CD4-positive, CD25-positive, alpha-beta regulatory T cell (primary cell): ENCODE data around the gene SLC22A25. TPM values are rescaled to one million over a fixed set of nuclear protein-coding genes. Genes with fewer than 3 reads are reported as not detected.
"Not testable (repeated sequence)": the region's sequence is repeated elsewhere in the genome, so short reads cannot be mapped to it uniquely, and the experiment has no call there.

Experiments used
- ATAC-seq, 2 donors: fragments of 150-1000 bp; cut with Tn5 transposase; one replicate each; pipeline ENCODE4 v1.10.0; 2021; ENCODE audit warnings: low read depth in 2 of 2, moderate number of reproducible peaks in 2 of 2, moderate library complexity in 1 of 2
- DNase-seq, 3 donors: peaks; one replicate each; pipeline versions ENCODE4 v3.0.0 to v3.0.0-alpha.2; 2012 to 2022; ENCODE audit warnings: mixed read lengths in 1 of 3
- H3K27ac ChIP-seq: one replicate; pipeline ENCODE4 v1.7.0; 2013; ENCODE audit warnings: mild to moderate bottlenecking, low read length; ENCODE audit not compliant: insufficient read depth, poor library complexity, severe bottlenecking
- H3K27me3 ChIP-seq: one replicate; pipeline ENCODE4 v1.7.0; 2013; ENCODE audit warnings: low read length; ENCODE audit not compliant: control insufficient read depth, insufficient read depth
- H3K36me3 ChIP-seq: one replicate; pipeline ENCODE4 v1.7.0; 2013; ENCODE audit warnings: mild to moderate bottlenecking, low read length, moderate library complexity; ENCODE audit not compliant: control insufficient read depth, insufficient read depth
- H3K4me1 ChIP-seq: 2 replicates; pipeline ENCODE4 v1.7.0; 2013; ENCODE audit warnings: mild to moderate bottlenecking, low read length; ENCODE audit not compliant: insufficient read depth, control insufficient read depth, poor library complexity, severe bottlenecking
- H3K4me3 ChIP-seq: one replicate; pipeline ENCODE4 v1.7.0; 2013; ENCODE audit warnings: low read depth, mild to moderate bottlenecking, low read length, moderate library complexity
- H3K9me3 ChIP-seq, 2 experiments: 1 replicate in 1 of 2; 2 replicates in 1 of 2; pipeline ENCODE4 v1.7.0; 2013; ENCODE audit warnings: low read length in 2 of 2, mild to moderate bottlenecking in 1 of 2, moderate library complexity in 1 of 2; ENCODE audit not compliant: control insufficient read depth in 2 of 2
- H3K27ac Mint-ChIP-seq, 3 donors: one replicate each; pipeline ENCODE4 v1.8.0; 2020 to 2022; ENCODE audit warnings: mild to moderate bottlenecking in 3 of 3, mixed read lengths in 3 of 3, moderate library complexity in 2 of 3
- H3K27me3 Mint-ChIP-seq: one replicate; pipeline ENCODE4 v1.8.0; 2022; ENCODE audit warnings: mild to moderate bottlenecking, mixed read lengths
- H3K36me3 Mint-ChIP-seq: one replicate; pipeline ENCODE4 v1.8.0; 2020; ENCODE audit warnings: mixed read lengths
- H3K4me1 Mint-ChIP-seq, 4 donors: one replicate each; pipeline ENCODE4 v1.8.0; 2020 to 2022; ENCODE audit warnings: mixed read lengths in 4 of 4, mild to moderate bottlenecking in 1 of 4
- H3K4me3 Mint-ChIP-seq, 4 donors: one replicate each; pipeline ENCODE4 v1.8.0; 2020 to 2022; ENCODE audit warnings: mild to moderate bottlenecking in 4 of 4, mixed read lengths in 4 of 4, moderate library complexity in 3 of 4
- H3K9me3 Mint-ChIP-seq, 7 donors: one replicate each; pipeline ENCODE4 v1.8.0; 2020 to 2022; ENCODE audit warnings: mixed read lengths in 7 of 7, mild to moderate bottlenecking in 3 of 7, moderate library complexity in 2 of 7
- polyA plus RNA-seq, 4 donors: library from polyadenylated mRNA; unstranded; fragments of 300-500 nt; fragmentation: Illumina TruSeq; gene quantifications; one replicate each; pipeline ENCODE4 v1.2.3, GENCODE V29; 2021
- total RNA-seq: library from RNA; stranded (reverse); gene quantifications from one replicate; pipeline ENCODE4 v1.2.3, GENCODE V29; 2022

SLC22A25 gene
- total and polyA plus RNA-seq, 5 donors from 2014 or later, result not detected

GRCh38 chr11:63262547-63262946 is 19.1 kb upstream of the SLC22A25 start:
- no peak overlapping the region for H3K27ac Mint-ChIP-seq
- DNase-seq, result no peak
- peaks cover 0 to 3% (median 0%) of the 10 kb centered on the region in 7 donors for H3K9me3 Mint-ChIP-seq
- Histone ChIP-seq H3K36me3 (no peaks in the 10 kb centered on the region), H3K27ac (no peak overlapping the region), H3K4me1 (no peaks in the 10 kb centered on the region), H3K27me3 (no peaks in the 10 kb centered on the region), H3K4me3 (no peak overlapping the region), H3K9me3 (no peaks in the 10 kb centered on the region)
- no peak for ATAC-seq
- H3K4me1 Mint-ChIP-seq, result peaks cover 0 to 3% (median 0%) of the 10 kb centered on the region in 4 donors
- peaks cover 20% of the 10 kb centered on the region for H3K27me3 Mint-ChIP-seq
- H3K36me3 Mint-ChIP-seq, result no peaks in the 10 kb centered on the region
- H3K4me3 Mint-ChIP-seq, result no peak overlapping the region

GRCh38 chr11:63251312-63251711 is 7.9 kb upstream of the SLC22A25 start:
- Histone ChIP-seq H3K4me3 (no peak overlapping the region), H3K9me3 (no peaks in the 10 kb centered on the region), H3K36me3 (no peaks in the 10 kb centered on the region), H3K27ac (no peak overlapping the region), H3K27me3 (peaks cover 7% of the 10 kb centered on the region), H3K4me1 (no peaks in the 10 kb centered on the region)
- Mint-ChIP-seq H3K9me3 (peaks cover 0 to 5% (median 0%) of the 10 kb centered on the region in 7 donors), H3K27me3 (peaks cover 28% of the 10 kb centered on the region), H3K36me3 (no peaks in the 10 kb centered on the region), H3K4me3 (no peak overlapping the region), H3K27ac (no peak overlapping the region), H3K4me1 (peaks cover 0 to 3% (median 0%) of the 10 kb centered on the region in 4 donors)
- DNase-seq (no peak), ATAC-seq (no peak)

GRCh38 chr11:63250162-63251050 is 7.0 kb upstream of the SLC22A25 start:
- peaks cover 8% of the 10 kb centered on the region for H3K27me3 ChIP-seq
- H3K4me3 ChIP-seq, result no peak overlapping the region
- no peak overlapping the region for H3K27ac ChIP-seq
- no peak for DNase-seq
- Mint-ChIP-seq H3K4me3 (no peak overlapping the region), H3K4me1 (peaks cover 0 to 3% (median 0%) of the 10 kb centered on the region in 4 donors), H3K27me3 (peaks cover 32% of the 10 kb centered on the region), H3K9me3 (peaks cover 0 to 5% (median 0%) of the 10 kb centered on the region in 7 donors), H3K27ac (no peak overlapping the region), H3K36me3 (no peaks in the 10 kb centered on the region)
- no peaks in the 10 kb centered on the region for H3K4me1 ChIP-seq
- H3K36me3 ChIP-seq, result no peaks in the 10 kb centered on the region
- no peak for ATAC-seq
- no peaks in the 10 kb centered on the region for H3K9me3 ChIP-seq

GRCh38 chr11:63248966-63249365 is 5.6 kb upstream of the SLC22A25 start:
- peaks cover 0 to 5% (median 0%) of the 10 kb centered on the region in 7 donors for H3K9me3 Mint-ChIP-seq
- no peak overlapping the region for H3K27ac ChIP-seq
- H3K36me3 Mint-ChIP-seq, result no peaks in the 10 kb centered on the region
- ATAC-seq (no peak), DNase-seq (no peak)
- H3K27ac Mint-ChIP-seq, result no peak overlapping the region
- H3K4me3 Mint-ChIP-seq, result no peak overlapping the region
- peaks cover 35% of the 10 kb centered on the region for H3K27me3 Mint-ChIP-seq
- no peaks in the 10 kb centered on the region for H3K36me3 ChIP-seq
- peaks cover 15% of the 10 kb centered on the region for H3K27me3 ChIP-seq
- peaks cover 0 to 3% (median 0%) of the 10 kb centered on the region in 4 donors for H3K4me1 Mint-ChIP-seq
- no peaks in the 10 kb centered on the region for H3K4me1 ChIP-seq
- H3K4me3 ChIP-seq, result no peak overlapping the region
- no peaks in the 10 kb centered on the region for H3K9me3 ChIP-seq

- not testable (repeated sequence) for H3K36me3 ChIP-seq, H3K9me3 Mint-ChIP-seq, H3K4me3 Mint-ChIP-seq, H3K4me3 ChIP-seq, H3K27ac ChIP-seq, H3K27ac Mint-ChIP-seq, DNase-seq, H3K4me1 Mint-ChIP-seq, H3K36me3 Mint-ChIP-seq, H3K9me3 ChIP-seq, H3K4me1 ChIP-seq, ATAC-seq
- H3K27me3 Mint-ChIP-seq, result peaks cover 39% of the 10 kb centered on the region
- peaks cover 15% of the 10 kb centered on the region for H3K27me3 ChIP-seq
Measured at GRCh38 chr11:63247237-63248002, 4.0 kb upstream of the SLC22A25 start.

GRCh38 chr11:63246045-63246444 is 2.6 kb upstream of the SLC22A25 start:
- H3K27ac Mint-ChIP-seq, result no peak overlapping the region
- DNase-seq (no peak), ATAC-seq (no peak)

GRCh38 chr11:63244862-63245261 is 1.5 kb upstream of the SLC22A25 start:
- no peak overlapping the region for H3K27ac ChIP-seq
- Mint-ChIP-seq H3K27ac (no peak overlapping the region), H3K27me3 (peaks cover 26% of the 10 kb centered on the region), H3K4me3 (no peak overlapping the region), H3K36me3 (no peaks in the 10 kb centered on the region), H3K4me1 (peaks cover 0 to 5% (median 2%) of the 10 kb centered on the region in 4 donors), H3K9me3 (peaks cover 0 to 1% (median 0%) of the 10 kb centered on the region in 7 donors)
- H3K27me3 ChIP-seq, result peaks cover 16% of the 10 kb centered on the region
- DNase-seq (no peak), ATAC-seq (no peak)
- no peaks in the 10 kb centered on the region for H3K9me3 ChIP-seq
- H3K4me1 ChIP-seq, result no peaks in the 10 kb centered on the region
- H3K4me3 ChIP-seq, result no peak overlapping the region
- no peaks in the 10 kb centered on the region for H3K36me3 ChIP-seq

More at GRCh38 chr11:63246045-63246444, 2.6 kb upstream of the SLC22A25 start:
- H3K36me3 Mint-ChIP-seq, result no peaks in the 10 kb centered on the region
- Histone ChIP-seq H3K27me3 (peaks cover 16% of the 10 kb centered on the region), H3K27ac (no peak overlapping the region), H3K4me1 (no peaks in the 10 kb centered on the region), H3K4me3 (no peak overlapping the region), H3K36me3 (no peaks in the 10 kb centered on the region), H3K9me3 (no peaks in the 10 kb centered on the region)
- H3K4me1 Mint-ChIP-seq, result peaks cover 0 to 5% (median 2%) of the 10 kb centered on the region in 4 donors
- H3K4me3 Mint-ChIP-seq, result no peak overlapping the region
- H3K9me3 Mint-ChIP-seq, result peaks cover 0 to 1% (median 0%) of the 10 kb centered on the region in 7 donors
- H3K27me3 Mint-ChIP-seq, result peaks cover 30% of the 10 kb centered on the region
